ENCODE data around the gene JAZF1.

DNA sequence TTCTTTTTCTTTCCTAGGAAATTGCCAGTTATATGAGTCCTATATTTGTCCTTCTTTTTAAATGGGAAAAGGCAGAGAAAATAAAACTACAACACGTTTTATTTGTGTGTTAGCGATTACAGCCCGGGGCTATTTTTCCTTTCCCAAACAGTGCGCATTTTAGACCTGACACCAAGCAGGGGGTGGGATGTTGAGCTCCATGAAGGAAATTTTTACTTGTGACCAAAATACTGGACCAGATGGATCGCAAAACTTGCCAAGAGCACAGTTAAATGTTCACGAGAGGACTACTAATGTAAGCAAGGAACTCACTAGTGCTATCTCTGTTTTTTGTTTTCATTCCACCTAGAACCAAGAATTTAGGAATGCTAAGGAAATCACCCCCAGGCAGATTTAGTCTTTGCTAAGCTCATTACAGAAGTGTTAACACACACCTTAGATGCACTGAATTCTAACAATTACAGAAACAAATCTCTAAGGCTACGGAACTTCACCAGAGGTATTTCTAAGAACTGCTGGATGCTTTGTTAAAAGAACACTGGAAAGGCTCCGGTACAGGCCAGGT lies 114.8 kb downstream of the JAZF1 start:
- TF ChIP-seq EZH2 (IDR thresholded peaks at IDR 0.05; ENCODE audit: insufficient read depth, poor library complexity, severe bottlenecking) (no peak), EZH2phosphoT487 (IDR thresholded peaks at IDR 0.05; ENCODE audit: insufficient read depth, low read depth) (no peak)

Measured in GM23248 (cell line).